Esophagus squamous epithelium (tissue), 5 donors: ENCODE results near the gene GRIK2. TPM values are rescaled to one million over a fixed set of nuclear protein-coding genes. Genes with fewer than 3 reads are reported as not detected.

Experiments used
- DNase-seq: peaks from one replicate; lab custom pipeline; 2025; lab: John Stamatoyannopoulos, UW
- H3K27ac ChIP-seq, 4 donors: fragments of 200-600 bp; sonication (generic); one replicate each; pipeline ENCODE4 v1.5.1; 2016 to 2019; ENCODE audit warnings: mild to moderate bottlenecking in 1 of 4
- H3K27me3 ChIP-seq, 4 donors: fragments of 200-600 bp; sonication (generic); 1 replicate in 3 of 4; 2 replicates in 1 of 4; pipeline versions ENCODE4 v1.5.1 to v1.6.0; 2017 to 2021; ENCODE audit warnings: antibody characterized with exemption in 1 of 4
- H3K36me3 ChIP-seq, 3 donors: fragments of 200-600 bp; sonication (generic); one replicate each; pipeline ENCODE4 v1.5.1; 2016 to 2019
- H3K4me1 ChIP-seq, 3 donors: fragments of 200-600 bp; sonication (generic); one replicate each; pipeline ENCODE4 v1.5.1; 2017 to 2019
- H3K4me3 ChIP-seq, 4 donors: fragments of 200-600 bp; sonication (generic); 1 replicate in 3 of 4; 2 replicates in 1 of 4; pipeline ENCODE4 v1.5.1; 2016 to 2019; ENCODE audit warnings: mild to moderate bottlenecking in 2 of 4, moderate library complexity in 1 of 4
- H3K9me3 ChIP-seq, 3 donors: fragments of 200-600 bp; sonication (generic); one replicate each; pipeline ENCODE4 v1.5.1; 2016 to 2019
- CTCF ChIP-seq, 6 experiments: fragments of 450-650 bp in 4 of 6; fragments of 200-600 bp in 2 of 6; sonication (generic) in 2 of 6; IDR thresholded peaks; one replicate each; pipeline ENCODE4 v1.5.1; 2016 to 2019; ENCODE audit warnings: antibody characterized with exemption in 6 of 6, mild to moderate bottlenecking in 4 of 6, moderate library complexity in 4 of 6
- POLR2A ChIP-seq, 4 donors: fragments of 450-650 bp; IDR thresholded peaks; one replicate each; pipeline ENCODE4 v1.6.1; 2017; ENCODE audit warnings: antibody characterized with exemption in 4 of 4, mild to moderate bottlenecking in 4 of 4, moderate library complexity in 3 of 4
- WGBS, 2 donors: methylation state at CpG; one replicate each; pipeline ENCODE4 v1.1.5; 2018; 5-methylcytosine and 5-hydroxymethylcytosine counted together
- intact Hi-C: fragments of 100-400 bp; cut with DNase I; formaldehyde crosslinking; loops from one replicate; pipeline ENCODE4 v1.15.0; 2022
- total RNA-seq, 4 donors: library from RNA; depleted of rRNA; stranded (reverse); fragments of >200 nt; gene quantifications; one replicate each; pipeline ENCODE4 v1.1.0, GENCODE V29; 2016
- donor health status: DM: yes; HTN: yes; CAD: no.

GRIK2 gene
- total RNA-seq, 4 donors from 2014 or later: 0.19 TPM; not detected in 3

GRCh38 chr6:101741474-101742171, 348.1 kb downstream of the GRIK2 start:
- no peak overlapping the region for H3K4me3 ChIP-seq
- H3K27me3 ChIP-seq: no peaks in the 10 kb centered on the region
- no peak overlapping the region for H3K27ac ChIP-seq
- no peaks in the 10 kb centered on the region for H3K9me3 ChIP-seq
- DNase-seq: no peak
- intact Hi-C loops: no loop called here
- TF ChIP-seq POLR2A (IDR thresholded peaks at IDR 0.05) (no peak), CTCF (IDR thresholded peaks at IDR 0.05) (no peak)
- WGBS, 2 donors: 53 to 56% methylated on average over 2 of the region's 2 CpGs
- no peaks in the 10 kb centered on the region for H3K4me1 ChIP-seq
- no peaks in the 10 kb centered on the region for H3K36me3 ChIP-seq

GRCh38 chr6:101747160-101747559, 353.7 kb downstream of the GRIK2 start:
- no peaks in the 10 kb centered on the region for H3K4me1 ChIP-seq
- no peaks in the 10 kb centered on the region for H3K36me3 ChIP-seq
- no peaks in the 10 kb centered on the region for H3K27me3 ChIP-seq
- TF ChIP-seq POLR2A (IDR thresholded peaks at IDR 0.05) (no peak), CTCF (IDR thresholded peaks at IDR 0.05) (no peak)
- no peak for DNase-seq
- no peak overlapping the region for H3K27ac ChIP-seq
- no peak overlapping the region for H3K4me3 ChIP-seq
- intact Hi-C loops: no loop called here
- no peaks in the 10 kb centered on the region for H3K9me3 ChIP-seq

DNA sequence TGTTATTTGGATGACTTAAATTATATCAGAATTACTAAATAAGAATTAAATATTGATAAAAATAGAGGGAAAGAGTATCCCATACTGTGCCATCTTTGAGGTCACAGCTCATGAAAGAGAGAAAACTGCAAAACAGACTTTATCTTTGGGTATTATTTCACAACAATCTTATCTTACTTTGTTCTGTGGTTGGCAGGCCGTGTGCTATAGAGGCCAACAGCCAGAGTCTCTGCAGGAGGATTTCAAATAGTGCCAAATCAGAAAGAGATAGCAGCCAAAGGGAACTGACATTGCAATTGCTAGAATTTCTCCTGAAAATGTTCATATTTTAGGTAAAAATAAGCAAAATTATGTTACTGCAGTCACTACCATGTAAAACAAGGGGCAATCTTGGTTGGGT, 354.2 kb downstream of the GRIK2 start:
- Histone ChIP-seq H3K27me3 (no peaks in the 10 kb centered on the region), H3K4me1 (no peaks in the 10 kb centered on the region), H3K36me3 (no peaks in the 10 kb centered on the region), H3K4me3 (no peak overlapping the region), H3K9me3 (no peaks in the 10 kb centered on the region), H3K27ac (no peak overlapping the region)
- TF ChIP-seq POLR2A (IDR thresholded peaks at IDR 0.05) (no peak), CTCF (IDR thresholded peaks at IDR 0.05) (no peak)
- WGBS, 2 donors: 29 to 39% methylated on average over 1 of the region's 1 CpG
- intact Hi-C loops: no loop called here
- no peak for DNase-seq

DNA sequence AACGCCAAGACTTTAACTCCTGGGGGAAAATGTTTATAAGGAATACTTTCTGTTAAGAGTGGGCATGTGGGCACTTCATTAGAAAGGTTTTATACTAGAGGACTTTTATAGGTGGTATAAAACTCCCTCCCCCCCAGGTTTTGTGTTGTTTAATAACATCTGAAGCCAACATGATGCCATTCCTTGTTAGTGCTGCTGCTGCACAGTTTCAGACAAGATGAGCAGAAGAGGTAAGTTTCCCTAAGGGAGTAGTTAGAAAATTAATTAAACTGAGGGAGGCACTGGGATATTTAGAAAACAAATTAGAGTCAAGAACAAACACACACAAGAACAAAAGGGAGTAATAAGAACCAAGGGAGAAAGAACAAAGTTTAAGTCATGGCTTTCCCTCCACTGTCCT, 362.4 kb downstream of the GRIK2 start:
- no peaks in the 10 kb centered on the region for H3K9me3 ChIP-seq
- H3K4me3 ChIP-seq: no peak overlapping the region
- DNase-seq: no peak
- H3K36me3 ChIP-seq: no peaks in the 10 kb centered on the region
- H3K27me3 ChIP-seq: no peaks in the 10 kb centered on the region
- no peak for TF ChIP-seq POLR2A (IDR thresholded peaks at IDR 0.05)
- TF ChIP-seq CTCF (IDR thresholded peaks at IDR 0.05): no peak
- intact Hi-C loops: no loop called here
- H3K27ac ChIP-seq: no peak overlapping the region
- peaks cover 0 to under 1% (median 0%) of the 10 kb centered on the region in 3 donors for H3K4me1 ChIP-seq
- 96 to 100% methylated on average over 1 of the region's 1 CpG for WGBS, 2 donors

GRCh38 chr6:101758368-101758767, 364.9 kb downstream of the GRIK2 start:
- WGBS, 2 donors: 78 to 80% methylated on average over 1 of the region's 1 CpG
- DNase-seq: no peak

More at GRCh38 chr6:101758368-101758767, 364.9 kb downstream of the GRIK2 start:
- TF ChIP-seq POLR2A (IDR thresholded peaks at IDR 0.05) (no peak), CTCF (IDR thresholded peaks at IDR 0.05) (no peak)
- Histone ChIP-seq H3K4me3 (no peak overlapping the region), H3K9me3 (no peaks in the 10 kb centered on the region), H3K27me3 (no peaks in the 10 kb centered on the region), H3K36me3 (no peaks in the 10 kb centered on the region), H3K27ac (no peak overlapping the region), H3K4me1 (peaks cover 6 to 15% (median 7%) of the 10 kb centered on the region in 3 donors)
- intact Hi-C loops: no loop called here
